Kidney (tissue), 14 donors: ENCODE data around the gene IZUMO4. TPM values are rescaled to one million over a fixed set of nuclear protein-coding genes. Genes with fewer than 3 reads are reported as not detected.
"Not testable (repeated sequence)": the region's sequence is repeated elsewhere in the genome, so short reads cannot be mapped to it uniquely, and the experiment has no call there.

Experiments used
- DNase-seq, 5 donors: peaks; one replicate each; pipeline ENCODE4 v3.0.0-alpha.2; 2013 to 2020
- FAIRE-seq: peaks from 2 replicates; lab custom pipeline; 2012; peaks lifted over from hg19 to GRCh38; lab: Jason Lieb, UNC
- H3K27ac ChIP-seq, 2 donors: one replicate each; pipeline ENCODE4 v1.7.0; 2013; ENCODE audit warnings: low read depth in 2 of 2, low read length in 2 of 2, inconsistent platforms in 1 of 2
- H3K27me3 ChIP-seq: one replicate; pipeline ENCODE4 v1.7.1; 2013; ENCODE audit warnings: low read length, inconsistent platforms; ENCODE audit not compliant: control insufficient read depth, insufficient read depth
- H3K36me3 ChIP-seq, 3 donors: one replicate each; pipeline versions ENCODE4 v1.7.0 to v1.7.1; 2013; ENCODE audit warnings: low read length in 3 of 3, control low read depth in 1 of 3, inconsistent platforms in 1 of 3; ENCODE audit not compliant: insufficient read depth in 3 of 3, control insufficient read depth in 2 of 3
- H3K4me1 ChIP-seq, 3 donors: one replicate each; pipeline versions ENCODE4 v1.7.0 to v1.7.1; 2013; ENCODE audit warnings: low read length in 3 of 3, inconsistent platforms in 1 of 3, low read depth in 1 of 3; ENCODE audit not compliant: control insufficient read depth in 2 of 3, insufficient read depth in 2 of 3
- H3K4me3 ChIP-seq, 3 donors: one replicate each; pipeline versions ENCODE4 v1.7.0 to v1.8.1; 2013; ENCODE audit warnings: low read length in 3 of 3, control low read depth in 1 of 3, inconsistent platforms in 1 of 3
- H3K9ac ChIP-seq, 3 donors: one replicate each; pipeline versions ENCODE4 v1.7.0 to v1.7.1; 2013; ENCODE audit warnings: low read length in 3 of 3, control low read depth in 1 of 3, inconsistent platforms in 1 of 3
- H3K9me3 ChIP-seq, 3 donors: one replicate each; pipeline versions ENCODE4 v1.7.0 to v1.7.1; 2013; ENCODE audit warnings: low read length in 3 of 3, control low read depth in 1 of 3, inconsistent platforms in 1 of 3; ENCODE audit not compliant: control insufficient read depth in 2 of 3, insufficient read depth in 1 of 3
- CTCF ChIP-seq: IDR thresholded peaks from 3 replicates; pipeline ENCODE4 v1.5.1; 2012; ENCODE audit warnings: mild to moderate bottlenecking, moderate library complexity, borderline replicate concordance; ENCODE audit not compliant: insufficient read depth; ENCODE audit errors: extremely low read depth
- intact Hi-C: fragments of 100-400 bp; cut with DNase I; formaldehyde crosslinking; loops from one replicate; pipeline ENCODE4 v1.11.1; 2022
- polyA plus RNA-seq: library from polyadenylated mRNA; stranded (reverse); fragments of 350-450 nt; fragmentation: Illumina TruSeq; extraction: RNeasy Lipid Tissue Mini Kit (QIAGEN cat#74804); gene quantifications from one replicate; pipeline ENCODE4 v1.2.3, GENCODE V29; 2014; ENCODE audit warnings: low read depth, low replicate concordance; ENCODE audit not compliant: insufficient read depth
- total RNA-seq: library from RNA; stranded (reverse); fragmentation: NEBNext Ultra II Directional; extraction: Animal tissue kit (Norgen Biotek cat#: 25700); gene quantifications from one replicate; pipeline ENCODE4 v1.2.1, GENCODE V29; 2021
- donor health status: control.
- donor health status: control.
- donor health status: control.
- donor health status: control.
- donor health status: control.
- donor health status: DM: yes; HTN: yes; CAD: no.
- donor health status: Normal renal cell carcinoma (clear cell type).

IZUMO4 gene
- total and polyA plus RNA-seq, 2 donors from 2014 or later = 4.3 to 8.9 TPM

- no peak overlapping the region for H3K9ac ChIP-seq
- FAIRE-seq (no peak), DNase-seq (no peak)
- no peaks in the 10 kb centered on the region for H3K27me3 ChIP-seq
- intact Hi-C loops = no loop called here
- no peak for TF ChIP-seq CTCF
- H3K9me3 ChIP-seq = no peaks in the 10 kb centered on the region
- H3K4me1 ChIP-seq = no peaks in the 10 kb centered on the region
- no peak overlapping the region for H3K27ac ChIP-seq
- H3K36me3 ChIP-seq = peaks cover under 1 to 28% (median 26%) of the 10 kb centered on the region in 3 donors
- no peak overlapping the region for H3K4me3 ChIP-seq
Measured at GRCh38 chr19:2129486-2129885, 32.8 kb downstream of the IZUMO4 start.

- no peak for FAIRE-seq
- no peak for DNase-seq
- peaks cover 0 to 27% (median 26%) of the 10 kb centered on the region in 3 donors for H3K36me3 ChIP-seq
- no peak overlapping the region for H3K4me3 ChIP-seq
- H3K4me1 ChIP-seq = no peaks in the 10 kb centered on the region
- H3K9me3 ChIP-seq = no peaks in the 10 kb centered on the region
- no peak overlapping the region for H3K27ac ChIP-seq
- intact Hi-C loops = no loop called here
- no peaks in the 10 kb centered on the region for H3K27me3 ChIP-seq
- no peak for TF ChIP-seq CTCF
- no peak overlapping the region for H3K9ac ChIP-seq
Measured at GRCh38 chr19:2129892-2130770, 33.4 kb downstream of the IZUMO4 start.

- not testable (repeated sequence) for DNase-seq, FAIRE-seq
Measured at GRCh38 chr19:2131012-2131975, 34.6 kb downstream of the IZUMO4 start.

More at GRCh38 chr19:2131012-2131975, 34.6 kb downstream of the IZUMO4 start:
- H3K27me3 ChIP-seq, H3K4me3 ChIP-seq, H3K9ac ChIP-seq, H3K9me3 ChIP-seq, intact Hi-C loops, H3K27ac ChIP-seq, H3K4me1 ChIP-seq: not testable (repeated sequence)
- H3K36me3 ChIP-seq = peaks cover 0 to 27% (median 22%) of the 10 kb centered on the region in 3 donors
